ENCODE measurements around the gene MKLN1. TPM values are rescaled to one million over a fixed set of nuclear protein-coding genes. Genes with fewer than 3 reads are reported as not detected.

Gene MKLN1
- polyA plus RNA-seq, 1 experiment, result 25.6 TPM

- ChIA-PET POLR2A (interaction anchor here (0.5 kb wide), 1 partner anchor 14 kb away, joined by 3 read pairs; no protein-coding TSS in a partner anchor), CTCF (no interaction called here)
- no peak for DNase-seq (ENCODE audit: low read depth)
- Histone ChIP-seq H3K36me3 (ENCODE audit: control insufficient read depth, insufficient read depth, low read length) (no peaks in the 10 kb centered on the region), H3K4me3 (ENCODE audit: low read depth, low read length) (no peak overlapping the region), H3K27me3 (ENCODE audit: control insufficient read depth, insufficient read depth, low read length) (no peaks in the 10 kb centered on the region)
- TF ChIP-seq, protein P1, sequence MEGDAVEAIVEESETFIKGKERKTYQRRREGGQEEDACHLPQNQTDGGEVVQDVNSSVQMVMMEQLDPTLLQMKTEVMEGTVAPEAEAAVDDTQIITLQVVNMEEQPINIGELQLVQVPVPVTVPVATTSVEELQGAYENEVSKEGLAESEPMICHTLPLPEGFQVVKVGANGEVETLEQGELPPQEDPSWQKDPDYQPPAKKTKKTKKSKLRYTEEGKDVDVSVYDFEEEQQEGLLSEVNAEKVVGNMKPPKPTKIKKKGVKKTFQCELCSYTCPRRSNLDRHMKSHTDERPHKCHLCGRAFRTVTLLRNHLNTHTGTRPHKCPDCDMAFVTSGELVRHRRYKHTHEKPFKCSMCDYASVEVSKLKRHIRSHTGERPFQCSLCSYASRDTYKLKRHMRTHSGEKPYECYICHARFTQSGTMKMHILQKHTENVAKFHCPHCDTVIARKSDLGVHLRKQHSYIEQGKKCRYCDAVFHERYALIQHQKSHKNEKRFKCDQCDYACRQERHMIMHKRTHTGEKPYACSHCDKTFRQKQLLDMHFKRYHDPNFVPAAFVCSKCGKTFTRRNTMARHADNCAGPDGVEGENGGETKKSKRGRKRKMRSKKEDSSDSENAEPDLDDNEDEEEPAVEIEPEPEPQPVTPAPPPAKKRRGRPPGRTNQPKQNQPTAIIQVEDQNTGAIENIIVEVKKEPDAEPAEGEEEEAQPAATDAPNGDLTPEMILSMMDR (IDR thresholded peaks at IDR 0.05; ENCODE audit: insufficient read depth, low read depth, low read length), result no peak
These were observed 63.5 kb downstream of the MKLN1 start for GRCh38 chr7:131391145-131391544.

- ChIA-PET POLR2A (no interaction called here), CTCF (no interaction called here)
- TF ChIP-seq, protein P1 (IDR thresholded peaks at IDR 0.05; ENCODE audit: insufficient read depth, low read depth, low read length), result no peak
These were observed 73.1 kb downstream of the MKLN1 start for GRCh38 chr7:131400681-131401176.

GRCh38 chr7:131401194-131401593 is 73.5 kb downstream of the MKLN1 start:
- peaks cover 4% of the 10 kb centered on the region for H3K36me3 ChIP-seq (ENCODE audit: control insufficient read depth, insufficient read depth, low read length)
- POLR2A ChIA-PET, result no interaction called here
- H3K27me3 ChIP-seq (ENCODE audit: control insufficient read depth, insufficient read depth, low read length), result no peaks in the 10 kb centered on the region
- no peak overlapping the region for H3K4me3 ChIP-seq (ENCODE audit: low read depth, low read length)
- TF ChIP-seq, protein P1 (IDR thresholded peaks at IDR 0.05; ENCODE audit: insufficient read depth, low read depth, low read length), result no peak
- no peak for DNase-seq (ENCODE audit: low read depth)
- CTCF ChIA-PET, result no interaction called here

More at GRCh38 chr7:131400681-131401176, 73.1 kb downstream of the MKLN1 start:
- Histone ChIP-seq H3K36me3 (ENCODE audit: control insufficient read depth, insufficient read depth, low read length) (peaks cover 4% of the 10 kb centered on the region), H3K4me3 (ENCODE audit: low read depth, low read length) (no peak overlapping the region), H3K27me3 (ENCODE audit: control insufficient read depth, insufficient read depth, low read length) (no peaks in the 10 kb centered on the region)
- no peak for DNase-seq (ENCODE audit: low read depth)

- DNase-seq (ENCODE audit: low read depth), result no peak
- no peak overlapping the region for H3K4me3 ChIP-seq (ENCODE audit: low read depth, low read length)
- ChIA-PET POLR2A (no interaction called here), CTCF (no interaction called here)
- TF ChIP-seq, protein P1 (IDR thresholded peaks at IDR 0.05; ENCODE audit: insufficient read depth, low read depth, low read length), result no peak
- H3K36me3 ChIP-seq (ENCODE audit: control insufficient read depth, insufficient read depth, low read length), result peaks cover 4% of the 10 kb centered on the region
- no peaks in the 10 kb centered on the region for H3K27me3 ChIP-seq (ENCODE audit: control insufficient read depth, insufficient read depth, low read length)
These were observed 75.6 kb downstream of the MKLN1 start for GRCh38 chr7:131403322-131403721.

- POLR2A ChIA-PET, result interaction anchor here (0.6 kb wide), 1 partner anchor 16 kb away, joined by 4 read pairs; no protein-coding TSS in a partner anchor
- TF ChIP-seq, protein P1 (IDR thresholded peaks at IDR 0.05; ENCODE audit: insufficient read depth, low read depth, low read length), result no peak
- CTCF ChIA-PET, result no interaction called here
- no peaks in the 10 kb centered on the region for H3K27me3 ChIP-seq (ENCODE audit: control insufficient read depth, insufficient read depth, low read length)
- no peak for DNase-seq (ENCODE audit: low read depth)
- peaks cover 4% of the 10 kb centered on the region for H3K36me3 ChIP-seq (ENCODE audit: control insufficient read depth, insufficient read depth, low read length)
- H3K4me3 ChIP-seq (ENCODE audit: low read depth, low read length), result no peak overlapping the region
These were observed 76.7 kb downstream of the MKLN1 start for GRCh38 chr7:131404226-131404911.
